CD4-positive, alpha-beta T cell treated with Interleukin-12 subunit alpha and Interleukin-12 subunit beta, for 1 hour (primary cell): ENCODE data around the gene PPP1R17.

Source experiments
- DNase-seq: peaks from one replicate; pipeline ENCODE4 v3.0.0-alpha.2; 2020

Gene PPP1R17

GRCh38 chr7:31702354-31702753 is 15.3 kb downstream of the PPP1R17 start:
- no peak for DNase-seq

GRCh38 chr7:31705377-31705776 is 18.4 kb downstream of the PPP1R17 start:
- DNase-seq, result no peak

- no peak for DNase-seq
These were observed 20.1 kb downstream of the PPP1R17 start for GRCh38 chr7:31707089-31707488.

- DNase-seq, result no peak
These were observed 23.2 kb downstream of the PPP1R17 start for GRCh38 chr7:31710171-31710570.

GRCh38 chr7:31716355-31716754 is 29.3 kb downstream of the PPP1R17 start:
- DNase-seq, result no peak

GRCh38 chr7:31720366-31720765 is 33.4 kb downstream of the PPP1R17 start:
- DNase-seq, result no peak

GRCh38 chr7:31724696-31725095 is 37.7 kb downstream of the PPP1R17 start:
- DNase-seq, result no peak

- DNase-seq, result no peak
These were observed 42.3 kb downstream of the PPP1R17 start for GRCh38 chr7:31729195-31729804.

GRCh38 chr7:31734456-31734855 is 47.4 kb downstream of the PPP1R17 start:
- DNase-seq, result no peak

GRCh38 chr7:31735991-31736982 is 49.3 kb downstream of the PPP1R17 start:
- DNase-seq, result peak; percentile 3

GRCh38 chr7:31741852-31742251 is 54.8 kb downstream of the PPP1R17 start:
- DNase-seq, result no peak

- DNase-seq, result peak; percentile 16
These were observed 57.4 kb downstream of the PPP1R17 start for GRCh38 chr7:31744294-31744874.

GRCh38 chr7:31747553-31747952 is 60.5 kb downstream of the PPP1R17 start:
- no peak for DNase-seq

- no peak for DNase-seq
These were observed 61.1 kb downstream of the PPP1R17 start for GRCh38 chr7:31748084-31748483.

- DNase-seq, result no peak
These were observed 64.7 kb downstream of the PPP1R17 start for GRCh38 chr7:31751726-31752125.
